AG20443 (cell line): ENCODE results near the gene PPP3CA.

ENCODE experiments used
- DNase-seq: peaks from one replicate; pipeline ENCODE4 v3.0.0; 2012; ENCODE audit warnings: low spot score, mixed read lengths

PPP3CA gene

DNA sequence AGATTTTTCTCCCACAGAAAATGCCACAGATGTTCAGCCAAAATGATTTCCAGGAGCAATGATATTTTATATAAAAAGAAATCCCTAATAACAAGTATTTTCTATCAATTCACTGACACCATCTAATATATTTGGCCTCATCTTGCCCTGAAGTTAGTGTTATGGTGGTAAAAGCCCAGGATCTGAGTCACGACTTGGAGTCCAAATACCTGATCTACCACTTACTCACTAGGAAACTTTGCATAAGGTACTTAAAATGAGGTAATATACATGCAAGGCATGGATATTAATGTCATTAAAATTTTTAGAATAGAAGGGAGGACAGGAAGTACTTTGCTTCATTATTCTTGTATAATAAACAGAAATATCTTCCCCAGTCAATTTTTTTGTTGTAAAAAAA, 16.3 kb downstream of the PPP3CA start:
- DNase-seq = no peak

DNA sequence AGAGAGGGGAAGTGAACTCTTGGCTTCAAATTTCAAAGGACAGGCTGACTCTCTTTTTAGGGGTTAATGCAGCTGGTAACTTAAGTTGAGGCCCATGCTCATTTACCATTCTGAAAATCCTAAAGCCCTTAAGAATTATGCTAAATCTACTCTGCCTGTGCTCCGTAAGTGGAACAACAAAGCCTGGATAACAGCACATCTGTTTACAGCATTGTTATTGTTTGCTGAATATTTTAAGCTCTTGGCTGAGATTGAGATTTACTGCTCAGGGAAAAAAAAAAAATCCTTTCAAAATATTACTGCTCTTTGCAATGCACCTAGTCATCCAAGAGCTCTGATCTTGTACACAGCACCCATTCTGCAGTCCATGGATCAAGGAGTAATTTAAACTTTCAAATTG, 17.7 kb downstream of the PPP3CA start:
- no peak for DNase-seq

DNA sequence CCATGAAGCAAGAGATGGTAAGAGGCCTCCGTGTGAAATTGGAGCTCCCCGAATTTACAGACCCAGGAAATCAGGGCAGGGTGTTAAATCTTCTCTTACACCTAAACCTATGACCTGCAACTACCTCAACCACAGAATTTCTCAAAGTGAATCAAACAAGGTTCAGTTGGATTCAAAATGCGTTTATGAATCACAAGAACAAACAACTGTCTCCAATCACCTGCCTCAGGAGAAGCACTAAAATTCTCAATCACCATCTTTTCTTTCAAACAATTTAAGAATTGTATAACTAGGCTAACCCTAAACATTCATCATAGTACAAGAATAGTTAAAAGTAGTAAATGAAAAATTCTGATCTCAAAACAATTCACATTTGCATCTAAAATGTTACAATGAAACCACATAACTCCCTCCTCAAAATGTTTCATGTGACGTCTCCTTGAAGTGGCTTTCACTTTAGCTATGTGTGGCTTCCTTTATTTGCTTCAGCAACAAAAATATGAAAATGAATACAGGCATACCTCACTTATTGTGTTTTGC, 19.2 kb downstream of the PPP3CA start:
- no peak for DNase-seq

DNA sequence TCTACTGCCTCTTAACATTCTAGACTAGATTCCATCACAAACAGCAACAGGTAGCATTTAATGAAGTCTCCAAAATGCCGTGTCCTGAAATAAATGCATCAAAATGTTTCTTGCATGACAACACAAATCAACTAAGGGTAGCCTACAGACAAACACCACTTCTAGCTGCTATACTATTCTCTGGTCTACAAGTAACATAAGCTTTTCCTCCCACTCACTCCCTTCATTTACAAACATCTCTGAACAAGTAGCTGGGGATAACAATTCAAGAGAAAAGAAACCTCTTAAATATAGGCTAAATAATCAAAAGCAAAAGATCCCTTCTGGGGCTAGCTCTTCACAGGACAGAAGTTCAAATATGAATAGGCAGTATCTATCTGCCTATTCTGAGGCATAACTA, 20.8 kb downstream of the PPP3CA start:
- no peak for DNase-seq

DNA sequence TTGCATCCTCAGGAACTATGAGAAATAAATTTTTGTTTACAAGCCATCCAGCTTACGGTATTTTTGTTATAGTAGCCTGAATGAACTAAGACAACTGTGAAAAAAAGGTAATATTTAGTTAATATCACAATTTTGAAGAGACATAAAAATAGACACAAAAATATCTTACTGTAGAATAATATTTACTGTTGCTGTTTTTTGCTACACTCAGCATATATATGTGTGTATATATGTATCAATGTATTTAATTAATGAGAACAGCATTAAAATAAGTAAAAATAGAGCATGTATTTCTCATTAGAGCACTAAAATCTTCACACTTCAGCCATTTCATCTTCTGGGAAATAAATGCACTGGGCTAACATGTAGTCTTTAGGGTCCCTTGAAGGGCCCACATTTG, 24.6 kb downstream of the PPP3CA start:
- no peak for DNase-seq

DNA sequence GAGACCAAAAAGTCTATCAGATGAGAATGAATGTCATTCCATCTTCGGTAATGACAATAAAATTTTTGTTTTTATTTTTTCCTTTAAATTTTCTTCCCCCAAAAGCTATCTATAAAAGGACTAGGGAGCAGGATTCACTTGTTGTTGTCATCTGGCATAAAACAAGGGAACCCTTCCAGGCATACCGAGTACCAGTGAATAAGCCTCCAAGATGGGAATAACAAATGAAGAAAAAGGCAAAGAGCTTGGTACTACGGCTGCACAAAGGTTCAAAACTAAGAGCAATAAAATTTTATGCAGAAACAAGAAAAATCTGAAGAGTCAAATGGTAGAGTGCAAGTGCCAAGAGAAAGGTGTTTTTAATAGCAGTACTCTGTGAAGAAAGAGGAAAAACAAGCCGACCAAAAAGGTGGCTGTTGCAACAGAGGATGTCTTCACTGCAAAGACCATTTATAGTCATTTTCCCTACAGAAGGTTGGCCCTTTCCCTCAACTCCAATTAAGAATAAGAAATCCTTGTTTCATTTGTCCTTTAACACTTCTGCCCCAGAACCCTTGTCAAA, 25.8 kb downstream of the PPP3CA start:
- DNase-seq = no peak

DNA sequence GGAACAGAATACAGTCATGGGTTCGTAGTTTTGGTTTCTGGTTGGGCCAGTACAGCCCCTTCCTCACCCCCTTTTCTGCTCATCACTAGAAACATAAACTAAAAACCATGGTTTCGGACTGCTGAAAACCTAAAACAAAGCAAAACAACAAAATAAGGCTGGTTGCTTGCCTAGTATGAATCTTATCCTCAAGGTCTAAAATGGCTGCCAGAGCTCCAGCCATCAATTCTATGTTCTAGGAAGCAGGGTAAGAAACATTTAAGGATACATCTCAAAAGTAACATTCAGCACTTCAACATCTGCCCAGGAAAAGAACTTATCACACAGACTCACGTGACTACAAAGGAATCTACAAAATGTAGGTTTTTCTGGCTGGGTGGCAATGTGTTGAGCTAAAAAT, 31.5 kb downstream of the PPP3CA start:
- no peak for DNase-seq

DNA sequence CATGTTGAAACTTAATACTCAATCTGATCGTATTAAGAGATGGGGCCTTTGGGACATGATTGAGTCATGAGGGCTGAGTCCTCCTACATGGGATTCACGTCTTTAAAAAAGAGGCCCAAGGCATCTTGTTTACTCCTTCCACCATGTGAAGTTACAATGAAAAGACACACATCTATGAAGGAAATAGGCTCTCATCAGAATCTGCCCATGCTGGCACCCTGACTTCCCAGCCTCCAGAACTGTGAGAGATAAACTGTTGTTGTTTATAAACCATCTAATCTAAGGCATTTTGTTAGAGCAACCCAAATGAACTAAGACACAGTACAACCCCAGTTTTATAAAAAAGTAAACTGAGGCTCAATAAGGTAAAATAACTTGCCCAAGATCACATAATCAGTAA, 32.3 kb downstream of the PPP3CA start:
- DNase-seq = no peak

DNA sequence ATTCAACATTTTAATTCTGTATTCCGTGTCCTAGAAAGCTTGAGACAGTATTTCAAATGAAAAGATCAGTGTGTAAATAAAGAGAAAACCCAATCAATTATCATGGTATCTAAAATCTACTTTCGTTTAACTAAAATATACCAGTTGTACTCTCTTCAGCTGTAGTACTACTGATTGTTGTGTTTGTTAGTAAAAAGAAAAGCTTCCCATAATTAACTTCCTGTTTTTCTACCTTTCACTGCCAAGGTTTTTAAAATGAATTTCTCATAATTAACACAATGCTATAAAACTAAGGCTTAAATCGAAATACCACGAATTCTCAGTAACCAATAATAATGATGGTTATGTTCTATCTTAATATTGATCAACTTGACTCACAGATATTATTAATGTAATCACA, 37.4 kb downstream of the PPP3CA start:
- no peak for DNase-seq

DNA sequence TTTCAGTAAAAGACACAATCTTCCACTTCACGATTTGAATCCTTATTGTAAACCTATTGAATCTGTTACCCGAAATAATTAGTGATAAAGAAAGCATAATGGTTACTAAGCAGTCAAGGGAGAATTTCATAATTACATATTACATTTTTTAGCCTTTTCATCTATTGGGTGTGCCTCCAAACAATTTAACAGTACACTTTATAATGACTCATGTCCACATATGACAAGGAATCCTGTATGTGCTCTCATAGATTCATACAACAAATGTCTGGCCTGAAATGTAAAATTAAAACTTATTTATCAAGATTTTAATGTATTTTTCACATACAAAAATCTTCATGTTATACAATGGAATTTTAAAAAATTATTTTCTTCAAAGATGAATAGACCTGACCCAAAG, 39.4 kb downstream of the PPP3CA start:
- no peak for DNase-seq

DNA sequence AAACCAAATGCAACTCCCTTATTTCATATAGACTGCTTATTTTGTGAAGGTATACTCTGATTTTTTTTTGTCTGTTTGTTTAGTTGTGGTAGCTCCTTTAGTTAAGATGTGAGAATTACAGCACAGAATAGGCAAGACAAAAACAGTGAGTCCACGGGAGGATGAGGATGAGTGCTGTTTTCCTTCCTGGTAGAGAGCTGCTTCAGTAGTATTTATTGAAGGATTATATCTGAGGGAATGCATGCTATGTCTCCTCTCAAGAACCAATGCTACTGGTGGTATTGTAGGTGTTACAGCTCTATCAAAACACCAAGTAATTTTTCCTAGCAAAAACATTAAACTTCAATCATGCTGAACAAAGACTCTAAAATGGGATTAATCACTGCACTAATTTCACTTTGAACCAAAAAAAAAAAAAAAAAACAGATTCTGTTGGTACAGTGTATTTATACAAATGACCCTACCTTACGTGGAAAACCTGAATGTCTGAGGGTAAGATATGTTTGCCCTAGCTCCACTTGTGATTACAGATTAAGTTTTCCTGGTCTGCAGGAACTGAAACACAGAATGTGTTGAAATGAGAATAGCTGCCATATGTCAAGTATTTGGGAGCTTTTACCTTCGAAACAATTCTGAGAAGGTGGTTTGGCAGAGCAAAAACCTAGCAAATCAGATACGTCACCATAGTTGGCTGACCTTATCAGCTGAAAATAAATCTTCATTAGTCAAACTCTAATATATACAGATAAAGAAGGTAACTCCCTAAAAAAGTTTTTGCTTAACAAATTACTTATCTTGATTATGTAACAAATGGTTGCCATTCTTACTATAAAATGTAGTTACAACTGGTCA, 40.3 kb downstream of the PPP3CA start:
- DNase-seq = no peak

DNA sequence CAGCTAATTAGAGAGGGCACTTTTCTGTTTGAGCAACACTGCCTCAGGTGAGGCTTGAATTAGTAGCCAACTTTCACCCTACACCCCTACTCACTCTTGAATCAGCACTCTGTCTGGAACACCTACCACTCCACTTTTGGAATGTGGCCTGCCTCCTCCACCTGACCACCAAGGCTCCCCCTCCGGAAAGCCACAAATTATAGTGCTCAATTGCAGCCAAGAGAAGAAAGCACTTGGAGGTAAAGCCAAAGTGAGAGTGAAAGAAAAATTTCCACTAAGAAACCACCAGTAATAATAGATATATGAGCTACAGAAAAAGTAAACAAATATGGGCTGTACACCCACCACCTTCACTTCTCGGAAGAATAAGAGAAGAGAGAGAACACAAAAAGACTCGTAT, 41.1 kb downstream of the PPP3CA start:
- no peak for DNase-seq

DNA sequence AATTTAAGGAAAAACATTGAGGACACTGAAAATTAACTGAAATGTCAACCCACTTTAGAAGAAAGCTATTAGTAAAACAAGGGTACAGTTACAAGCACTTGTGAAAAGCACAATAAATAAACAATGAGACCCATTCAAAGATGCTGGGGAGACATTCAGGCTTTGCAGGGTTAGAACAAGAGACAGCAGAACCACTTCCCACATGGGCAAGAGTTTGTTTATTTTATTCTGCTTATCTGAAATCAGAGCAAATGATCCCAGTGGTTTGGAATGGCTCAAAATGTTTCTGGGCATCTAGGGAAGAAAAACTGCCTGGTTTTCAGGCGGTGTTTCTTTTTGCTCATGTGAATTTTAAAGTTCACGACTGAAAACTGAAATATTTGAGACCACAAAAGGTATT, 42.4 kb downstream of the PPP3CA start:
- DNase-seq = no peak

DNA sequence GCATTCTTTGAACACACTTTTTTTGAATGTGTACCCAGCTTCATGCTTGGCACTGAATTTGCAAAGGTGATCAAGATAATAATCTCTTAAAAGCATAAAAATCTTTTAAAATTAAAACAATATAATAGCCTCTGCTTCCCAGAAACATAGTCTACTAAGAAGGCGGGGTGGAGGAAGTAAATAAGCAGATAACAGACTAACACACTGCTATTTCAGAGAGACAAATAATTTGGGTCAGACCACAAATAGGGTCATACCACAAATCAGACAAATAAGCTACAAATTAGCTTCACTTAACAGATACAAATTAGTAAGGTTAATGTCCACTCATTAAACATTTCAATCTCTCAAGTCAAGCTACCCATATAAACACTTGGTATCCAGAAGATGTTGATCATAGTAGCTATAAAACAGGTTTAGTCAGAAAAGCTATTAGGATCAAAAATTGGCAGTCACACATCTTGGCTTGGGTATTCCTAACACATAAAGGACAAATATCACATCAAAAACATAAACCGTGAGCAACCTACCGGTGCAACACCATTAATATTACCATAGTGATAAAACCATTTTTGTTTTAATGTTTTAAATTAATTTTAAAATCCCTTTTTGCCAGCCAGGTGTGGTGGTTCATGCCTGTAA, 47.3 kb downstream of the PPP3CA start:
- no peak for DNase-seq

DNA sequence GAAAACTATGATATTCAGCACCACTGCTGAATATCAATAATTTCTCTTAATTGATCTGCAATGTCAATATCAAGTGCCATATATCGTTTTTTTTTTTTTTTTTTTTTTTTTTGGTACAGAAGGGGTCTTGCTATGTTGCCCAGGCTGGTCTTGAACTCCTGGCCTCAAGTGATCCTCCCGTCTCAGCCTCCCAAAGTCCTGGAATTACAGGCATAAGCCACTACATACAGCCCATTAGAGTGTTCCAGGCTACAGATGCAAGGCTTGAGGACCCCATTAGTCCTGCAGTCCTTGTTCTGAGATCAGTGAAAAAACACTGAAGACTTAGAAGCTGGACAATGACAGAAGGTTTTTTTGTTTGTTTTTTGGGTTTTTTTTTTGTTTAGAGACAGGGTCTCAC, 48.3 kb downstream of the PPP3CA start:
- DNase-seq = no peak

DNA sequence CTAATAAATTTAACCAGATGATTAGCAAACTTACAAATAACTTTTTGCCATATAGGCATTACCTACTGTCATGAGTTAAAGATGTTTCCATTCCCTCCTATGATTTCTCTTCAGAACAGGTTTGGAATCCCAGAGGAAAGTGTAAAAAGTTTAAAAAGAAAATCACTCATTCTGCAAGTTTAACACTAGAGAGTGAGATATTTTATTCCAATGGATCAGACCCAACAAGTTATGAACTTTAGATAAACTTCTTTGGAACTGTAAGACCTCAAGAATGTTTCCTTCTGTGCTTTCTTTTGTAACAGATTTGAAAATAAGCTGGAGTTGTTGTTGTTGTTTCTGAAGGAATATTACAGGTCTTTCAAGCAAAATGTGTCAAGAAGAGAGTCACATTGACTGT, 51.6 kb downstream of the PPP3CA start:
- no peak for DNase-seq

DNA sequence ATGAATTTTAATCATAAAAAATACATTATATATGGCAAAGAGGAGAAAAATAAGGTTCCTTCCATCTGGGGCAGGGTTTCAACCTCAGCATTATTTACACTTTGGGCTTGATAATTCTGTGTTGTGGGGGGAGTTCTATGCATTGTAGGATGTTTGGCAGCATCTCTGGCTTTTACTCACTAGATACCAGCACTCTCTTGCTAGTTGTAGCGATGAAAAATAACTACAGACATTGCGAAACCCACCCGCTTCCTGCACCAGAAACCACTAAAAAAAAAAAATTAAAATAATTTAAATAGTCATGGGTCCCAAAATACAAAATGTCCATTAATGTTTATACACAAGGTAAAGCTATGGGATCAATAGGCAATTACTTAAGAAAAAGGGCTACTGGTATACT, 52.7 kb downstream of the PPP3CA start:
- no peak for DNase-seq

DNA sequence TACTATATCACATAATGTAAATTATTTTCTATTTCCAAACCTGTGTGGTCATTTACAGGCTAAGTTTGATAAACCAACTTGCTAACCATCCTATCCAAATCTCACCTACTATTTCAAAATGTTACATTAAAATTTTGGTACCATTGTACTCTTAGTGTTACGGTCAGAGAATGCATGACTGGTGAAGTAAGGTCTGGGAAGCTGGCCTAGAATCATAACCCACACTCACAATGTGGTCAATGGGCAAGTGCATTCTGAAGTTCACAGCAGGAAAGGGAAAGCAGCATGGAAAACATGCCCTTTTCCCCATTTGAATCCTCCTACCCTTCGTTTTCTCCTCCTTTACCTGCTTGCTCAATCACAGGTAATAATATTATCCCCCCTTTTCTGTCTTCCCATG, 54.4 kb downstream of the PPP3CA start:
- peak; percentile 30 for DNase-seq

DNA sequence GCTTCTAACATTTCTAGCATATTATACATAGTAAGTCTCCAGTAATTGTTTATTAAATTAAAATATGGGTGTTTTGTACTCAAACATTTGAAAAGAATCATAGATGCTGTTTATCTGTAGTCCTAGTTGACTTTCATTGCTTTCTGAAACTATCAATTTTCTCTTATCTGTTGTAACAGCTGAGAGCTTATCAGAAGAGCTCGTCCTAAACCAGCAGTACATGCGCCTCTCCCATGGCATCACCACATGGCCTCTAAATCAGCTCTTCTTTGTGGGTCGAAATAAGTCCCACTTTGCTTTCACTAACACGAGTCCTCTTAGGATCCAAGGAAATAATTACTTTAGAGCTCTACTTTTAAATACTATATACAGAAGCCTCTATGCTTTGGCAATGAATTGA, 55.1 kb downstream of the PPP3CA start:
- DNase-seq = no peak

DNA sequence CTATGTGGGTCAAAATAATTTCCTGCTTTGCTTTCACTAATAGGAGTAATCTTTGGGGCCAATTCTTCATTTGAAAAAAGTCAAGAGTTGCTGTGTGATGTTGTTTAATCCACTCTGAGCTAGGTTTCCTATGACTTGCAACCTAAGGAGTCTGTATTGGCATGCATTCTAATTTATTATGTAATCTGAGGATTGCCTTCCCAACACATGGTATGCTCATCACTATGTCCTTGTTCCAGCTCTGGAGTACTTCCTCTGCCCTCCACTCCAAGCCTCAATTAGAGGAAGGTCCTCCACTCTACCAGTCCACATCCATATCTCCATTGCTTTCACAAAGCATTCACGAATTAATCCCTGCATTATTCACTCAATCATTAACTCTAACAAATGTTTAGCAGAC, 56.1 kb downstream of the PPP3CA start:
- DNase-seq = no peak

DNA sequence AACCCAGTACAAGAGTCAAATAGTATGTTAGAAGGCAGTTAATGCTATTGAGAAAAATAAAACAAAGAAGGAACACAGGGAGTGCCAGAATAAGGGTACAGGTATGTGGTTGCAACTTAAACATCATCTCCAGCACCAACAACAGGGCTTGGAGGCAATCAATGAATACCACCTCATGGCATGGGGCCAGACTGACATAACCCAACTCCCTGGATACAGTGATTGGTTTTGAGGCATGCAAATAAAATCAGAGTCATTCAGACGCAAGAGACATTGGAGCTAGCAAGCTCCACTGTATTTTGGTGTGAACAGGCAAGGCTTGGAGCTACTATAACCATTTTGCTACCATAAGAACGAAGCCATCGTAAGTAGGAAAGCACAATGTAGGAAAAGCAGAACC, 56.7 kb downstream of the PPP3CA start:
- DNase-seq = no peak

DNA sequence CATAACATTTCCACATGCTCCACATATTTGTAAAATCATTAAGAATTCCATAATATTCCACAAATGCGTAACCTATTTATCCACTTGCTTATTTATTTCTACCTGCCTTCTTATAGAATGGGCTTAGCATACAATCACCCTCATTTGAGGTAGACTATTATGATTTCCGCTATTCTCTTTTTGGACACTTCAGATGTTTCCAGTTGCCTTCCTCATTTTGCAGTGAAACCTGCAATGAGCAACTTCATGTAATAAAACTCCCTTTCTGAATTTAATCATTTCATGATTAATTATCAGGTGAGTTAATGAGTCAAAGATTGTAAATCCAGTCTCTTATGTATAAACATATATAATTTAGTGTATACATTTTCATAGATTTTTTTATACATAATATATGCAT, 58.0 kb downstream of the PPP3CA start:
- DNase-seq = no peak
